HepG2 (cell line): ENCODE data around the gene BCAS4. TPM values are rescaled to one million over a fixed set of nuclear protein-coding genes. Genes with fewer than 3 reads are reported as not detected.

Experiments used
- ATF2 ChIP-seq: sonication (generic); formaldehyde crosslinking; IDR thresholded peaks from 2 replicates; pipeline ENCODE4 v1.4.0; 2020; ENCODE audit warnings: missing genetic modification reagents
- BHLHE40 ChIP-seq: IDR thresholded peaks from 2 replicates; pipeline ENCODE4 v1.6.1; 2011; ENCODE audit warnings: low read length, improper control_type of control experiment
- ETV5 ChIP-seq: IDR thresholded peaks from 2 replicates; pipeline ENCODE4 v1.6.1; 2018; ENCODE audit warnings: missing biosample characterization, missing genetic modification reagents, inconsistent platforms, borderline replicate concordance
- HCFC1 ChIP-seq: fragments of 150-350 bp; IDR thresholded peaks from 2 replicates; pipeline ENCODE4 v1.6.1; 2014; ENCODE audit warnings: low read depth, low read length
- KLF16 ChIP-seq, 2 experiments: sonication (generic) in 1 of 2; formaldehyde crosslinking in 1 of 2; IDR thresholded peaks; 2 replicates each; pipeline versions ENCODE4 v1.6.1 to v1.8.0; 2016 to 2023; ENCODE audit warnings: missing genetic modification reagents in 2 of 2, missing compliant biosample characterization in 1 of 2
- PAWR ChIP-seq: sonication (generic); formaldehyde crosslinking; IDR thresholded peaks from 2 replicates; pipeline ENCODE4 v1.4.0; 2020; ENCODE audit warnings: missing genetic modification reagents, mild to moderate bottlenecking, borderline replicate concordance
- PHF20 ChIP-seq: sonication (generic); formaldehyde crosslinking; IDR thresholded peaks from 2 replicates; pipeline ENCODE4 v1.5.0; 2020; ENCODE audit warnings: mild to moderate bottlenecking, missing genetic modification reagents
- PRDM4 ChIP-seq: sonication (generic); formaldehyde crosslinking; IDR thresholded peaks from 2 replicates; pipeline ENCODE4 v1.9.0; 2021; ENCODE audit warnings: missing genetic modification reagents, borderline replicate concordance
- RFX5 ChIP-seq: IDR thresholded peaks from 2 replicates; pipeline ENCODE4 v1.6.1; 2011; ENCODE audit warnings: low read depth, low read length, improper control_type of control experiment
- SOX13 ChIP-seq, 3 experiments: fragments of 450-650 bp in 1 of 3; sonication (generic) in 1 of 3; formaldehyde crosslinking in 1 of 3; IDR thresholded peaks in 2 of 3; conservative IDR thresholded peaks in 1 of 3; 2 replicates each; pipeline versions ENCODE4 v1.5.0 to v1.6.1; 2016 to 2020; ENCODE audit warnings: antibody characterized with exemption in 1 of 3, mild to moderate bottlenecking in 1 of 3, missing compliant biosample characterization in 1 of 3, missing genetic modification reagents in 1 of 3, moderate library complexity in 1 of 3
- SOX5 ChIP-seq: IDR thresholded peaks from 2 replicates; pipeline ENCODE4 v1.6.1; 2016; ENCODE audit warnings: borderline replicate concordance
- SP1 ChIP-seq, 2 experiments: fragments of 450-650 bp in 1 of 2; sonication (generic) in 1 of 2; formaldehyde crosslinking in 1 of 2; IDR thresholded peaks; 2 replicates each; pipeline versions ENCODE4 v1.4.0 to v1.6.1; 2016 to 2020; ENCODE audit warnings: missing genetic modification reagents in 1 of 2
- SPEN ChIP-seq: sonication (generic); formaldehyde crosslinking; IDR thresholded peaks from 2 replicates; pipeline ENCODE4 v1.5.1; 2020; ENCODE audit warnings: low read depth, mild to moderate bottlenecking, missing genetic modification reagents
- TEAD3 ChIP-seq: optimal IDR thresholded peaks from 2 replicates; pipeline ENCODE3; 2016; ENCODE audit warnings: borderline replicate concordance
- ZBTB20 ChIP-seq: sonication (generic); formaldehyde crosslinking; IDR thresholded peaks from 2 replicates; pipeline ENCODE4 v1.8.1; 2023; ENCODE audit warnings: missing genetic modification reagents, low read depth, mild to moderate bottlenecking, borderline replicate concordance
- ZNF367 ChIP-seq: sonication (generic); formaldehyde crosslinking; IDR thresholded peaks from 2 replicates; pipeline ENCODE4 v1.4.0; 2020; ENCODE audit warnings: missing genetic modification reagents, borderline replicate concordance
- ZNF484 ChIP-seq: sonication (generic); formaldehyde crosslinking; IDR thresholded peaks from 2 replicates; pipeline ENCODE4 v1.5.1; 2020; ENCODE audit warnings: mild to moderate bottlenecking, low read depth, missing genetic modification reagents, borderline replicate concordance
- ZNF598 ChIP-seq: sonication (generic); formaldehyde crosslinking; IDR thresholded peaks from 2 replicates; pipeline ENCODE4 v1.5.1; 2020; ENCODE audit warnings: mild to moderate bottlenecking, missing genetic modification reagents, borderline replicate concordance
- ZNF607 ChIP-seq: sonication (generic); formaldehyde crosslinking; IDR thresholded peaks from 2 replicates; pipeline ENCODE4 v1.5.1; 2020; ENCODE audit warnings: missing genetic modification reagents, mild to moderate bottlenecking, borderline replicate concordance
- ZNF674 ChIP-seq: sonication (generic); formaldehyde crosslinking; IDR thresholded peaks from 2 replicates; pipeline ENCODE4 v1.5.0; 2020; ENCODE audit warnings: low read depth, mild to moderate bottlenecking, missing genetic modification reagents
- ZNF687 ChIP-seq: sonication (generic); formaldehyde crosslinking; IDR thresholded peaks from 2 replicates; pipeline ENCODE4 v1.5.1; 2020; ENCODE audit warnings: mild to moderate bottlenecking, missing genetic modification reagents, moderate library complexity
- polyA plus RNA-seq, 8 experiments: library from polyadenylated mRNA; depleted of rRNA in 3 of 8; stranded (reverse) in 7 of 8; unstranded in 1 of 8; fragments of >200 nt; fragmentation: Illumina TruSeq in 4 of 8; extraction: Trizol in 4 of 8; gene quantifications; 2 replicates each; pipeline versions ENCODE4 v1.2.1 to v1.2.3, GENCODE V29; 2011 to 2016; ENCODE audit warnings: low read depth in 4 of 8, missing spikeins in 1 of 8, mixed read lengths in 1 of 8; ENCODE audit not compliant: insufficient read depth in 1 of 8
- total RNA-seq, 5 experiments: library from RNA; depleted of rRNA; stranded (reverse); fragments of >200 nt; fragmentation: Illumina TruSeq; extraction: Trizol; gene quantifications; 2 replicates each; pipeline ENCODE4 v1.2.3, GENCODE V29; 2016; ENCODE audit warnings: low read depth in 1 of 5

Gene BCAS4
- total and polyA plus RNA-seq, 2 of the 13 experiments (the other 11 are each of a cell fraction or from before 2014, with no cell fraction given): 7.2 to 8.0 TPM

GRCh38 chr20:50848846-50849673 is 54.2 kb downstream of the BCAS4 start (continued):
- no peak for TF ChIP-seq SP1 (IDR thresholded peaks at IDR 0.05)
- no peak for TF ChIP-seq SP1 (CRISPR knock-in tag; IDR thresholded peaks at IDR 0.05)
- TF ChIP-seq PAWR (CRISPR knock-in tag): no peak
- no peak for TF ChIP-seq ZNF607 (CRISPR knock-in tag)
- TF ChIP-seq ETV5 (CRISPR knock-in tag): peak; percentile 27; the same call in 1 of the 2 replicates
- no peak for TF ChIP-seq ZBTB20
- no peak for TF ChIP-seq SOX13 (IDR thresholded peaks at IDR 0.05)
- no peak for TF ChIP-seq SOX13 (CRISPR knock-in tag; conservative IDR thresholded peaks at IDR 0.05 in 1 of 2, IDR thresholded peaks at IDR 0.05 in 1 of 2)
- TF ChIP-seq ZNF674 (CRISPR knock-in tag): no peak
- TF ChIP-seq ZNF367 (CRISPR knock-in tag): no peak
- TF ChIP-seq SPEN (CRISPR knock-in tag): no peak
- no peak for TF ChIP-seq HCFC1
- TF ChIP-seq TEAD3 (CRISPR knock-in tag): no peak
- no peak for TF ChIP-seq RFX5
- no peak for TF ChIP-seq ATF2 (CRISPR knock-in tag)
- 0 out of 2 replicates have a peak, but pooled peaks have one; percentile 14 for TF ChIP-seq PHF20 (CRISPR knock-in tag)
- TF ChIP-seq ZNF484: no peak
- no peak for TF ChIP-seq PRDM4
- no peak for TF ChIP-seq KLF16 (CRISPR knock-in tag; IDR thresholded peaks at IDR 0.05)
- peak; percentile 54 for TF ChIP-seq BHLHE40
- TF ChIP-seq ZNF687 (CRISPR knock-in tag): peak; percentile 87
- peak; percentile 34; the same call in 1 of the 2 replicates for TF ChIP-seq ZNF598 (CRISPR knock-in tag)
- TF ChIP-seq SOX5 (CRISPR knock-in tag): no peak
